AG10803 (cell line): ENCODE data around the gene DHX29.
A peak's percentile ranks its signal among the peaks of the same experiment; 100 is the strongest.

Experiments
- DNase-seq: peaks from one replicate; pipeline ENCODE4 v3.0.0; 2010; ENCODE audit warnings: low read depth
- H3K4me3 ChIP-seq: 2 replicates; pipeline ENCODE4 v1.5.1; 2011; ENCODE audit warnings: mild to moderate bottlenecking, low read length, control low read depth
- CTCF ChIP-seq: conservative IDR thresholded peaks from 2 replicates; pipeline ENCODE4 v1.5.1; 2011; ENCODE audit warnings: mild to moderate bottlenecking, low read length, control low read depth, inconsistent platforms

DHX29 gene

DNA sequence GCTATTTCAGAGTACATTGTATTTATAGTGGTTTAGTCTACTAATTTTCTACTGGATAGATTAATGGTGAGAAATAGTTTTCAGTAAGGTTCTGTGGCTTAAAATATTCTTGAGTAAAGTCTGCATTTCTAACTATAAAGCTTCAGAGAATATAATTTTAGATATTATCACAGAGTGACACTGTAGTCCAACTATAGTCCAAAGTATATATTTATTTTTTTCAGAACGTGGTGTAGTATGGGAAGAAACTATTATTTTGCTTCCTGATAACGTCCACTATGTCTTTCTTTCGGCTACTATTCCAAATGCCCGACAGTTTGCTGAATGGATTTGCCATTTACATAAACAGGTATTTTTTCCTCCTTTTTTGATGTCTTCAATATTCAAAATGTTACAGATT, 35.6 kb upstream of the DHX29 start:
- no peak for TF ChIP-seq CTCF
- DNase-seq: no peak
- H3K4me3 ChIP-seq: no peak overlapping the region

DNA sequence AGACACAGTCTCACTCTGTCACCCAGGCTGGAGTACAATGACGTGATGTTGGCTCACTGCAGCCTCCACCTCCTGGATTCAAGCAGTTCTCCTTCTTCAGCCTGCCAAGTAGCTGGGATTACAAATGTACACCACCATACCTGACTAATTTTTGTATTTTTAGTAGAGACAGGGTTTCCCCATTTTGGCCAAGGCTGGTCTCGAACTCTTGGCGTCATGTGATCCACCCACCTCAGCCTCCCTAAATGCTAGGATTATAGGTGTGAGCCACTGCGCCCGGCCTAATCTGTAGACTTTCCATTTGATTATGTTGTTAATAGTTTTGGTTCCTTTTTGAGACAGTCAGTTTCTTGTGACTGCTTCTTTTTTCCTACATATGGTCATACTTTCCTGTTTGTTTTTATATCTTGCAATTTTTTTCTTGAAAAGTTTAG, 31.3 kb upstream of the DHX29 start:
- peak; percentile 14 for DNase-seq
- no peak for TF ChIP-seq CTCF
- H3K4me3 ChIP-seq: no peak overlapping the region

DNA sequence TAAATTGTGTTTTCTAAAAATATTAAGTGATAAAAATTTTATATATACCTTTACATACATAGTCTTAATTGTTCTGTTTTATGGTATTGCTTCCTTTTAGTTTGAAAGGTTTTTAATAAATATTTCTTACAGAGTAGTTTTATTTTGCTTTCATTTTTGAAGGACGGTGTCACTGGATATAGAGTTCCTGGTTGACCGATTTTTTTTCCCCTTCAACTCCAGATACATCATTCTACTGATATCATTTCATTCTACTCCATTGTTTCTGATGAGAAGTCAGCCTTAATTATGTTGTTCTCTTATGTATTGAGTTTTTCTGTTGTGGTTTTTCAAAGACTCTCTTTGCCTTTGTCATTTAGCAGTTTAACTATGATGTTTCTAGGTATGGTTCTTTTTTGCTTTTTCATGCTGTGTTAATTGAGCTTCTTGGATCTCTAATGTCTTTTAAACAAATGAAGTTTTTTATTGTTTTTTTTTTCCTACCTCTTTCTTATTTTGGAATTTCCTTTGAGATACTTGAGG, 30.7 kb upstream of the DHX29 start:
- DNase-seq: no peak
- H3K4me3 ChIP-seq: no peak overlapping the region
- no peak for TF ChIP-seq CTCF

GRCh38 chr5:55333811-55334210, 26.3 kb upstream of the DHX29 start:
- TF ChIP-seq CTCF: no peak
- no peak for DNase-seq
- H3K4me3 ChIP-seq: no peak overlapping the region

DNA sequence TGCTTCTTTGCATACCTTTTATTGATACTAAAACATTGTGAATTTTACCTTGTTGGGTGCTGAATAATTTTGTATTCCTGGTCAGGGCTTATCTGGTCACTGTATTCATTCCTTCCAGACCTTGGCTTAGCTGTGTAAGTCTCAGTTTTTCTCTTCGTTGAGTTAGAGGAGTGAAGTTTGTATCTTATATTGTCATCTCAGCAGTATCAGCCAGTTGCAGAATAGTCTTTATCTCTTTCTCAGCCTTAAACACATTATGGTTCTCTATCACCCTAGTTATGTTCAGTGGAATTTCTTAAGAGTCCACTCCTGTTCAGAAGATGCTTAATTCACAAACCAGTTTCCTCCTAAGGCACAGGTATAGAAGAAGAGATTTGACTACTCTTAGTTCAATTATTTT, 25.5 kb upstream of the DHX29 start:
- DNase-seq: no peak
- H3K4me3 ChIP-seq: no peak overlapping the region
- no peak for TF ChIP-seq CTCF

DNA sequence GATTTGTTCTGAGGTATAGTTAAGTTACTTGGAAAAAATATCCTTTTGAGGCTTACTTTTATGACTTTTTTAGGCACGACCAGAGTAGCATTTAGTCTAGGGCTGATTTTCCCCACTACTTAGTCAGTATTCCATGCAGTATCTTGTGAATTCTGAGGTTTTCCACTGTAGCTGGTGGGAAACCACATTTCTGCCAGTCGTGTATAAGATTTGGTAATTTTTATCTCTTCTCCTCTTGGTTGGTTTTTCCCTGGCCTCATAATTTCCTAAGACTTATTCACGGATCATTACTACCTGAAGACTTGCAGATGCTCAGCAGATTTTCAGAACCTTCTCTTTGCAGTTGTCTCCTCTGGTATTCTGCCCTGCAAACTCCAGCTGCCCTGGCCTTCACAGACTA, 23.8 kb upstream of the DHX29 start:
- H3K4me3 ChIP-seq: no peak overlapping the region
- no peak for TF ChIP-seq CTCF
- no peak for DNase-seq

- H3K4me3 ChIP-seq: no peak overlapping the region
- TF ChIP-seq CTCF: no peak
Measured at GRCh38 chr5:55327281-55327680, 19.8 kb upstream of the DHX29 start.

More at GRCh38 chr5:55327281-55327680, 19.8 kb upstream of the DHX29 start:
- DNase-seq: peak; percentile 16
